ENCODE data around the gene GULP1. TPM values are rescaled to one million over a fixed set of nuclear protein-coding genes. Genes with fewer than 3 reads are reported as not detected.

GULP1 gene
- total and polyA plus RNA-seq, 2 of the 13 experiments (the other 11 are each of a cell fraction or from before 2014, with no cell fraction given), result 0.15 TPM; not detected in 1

GRCh38 chr2:188456114-188456909 lies 164.6 kb downstream of the GULP1 start:
- no peaks in the 10 kb centered on the region for H3K9me3 ChIP-seq (ENCODE audit: low read length)
- no peak overlapping the region for H3K27ac ChIP-seq (ENCODE audit: extremely low read length, insufficient read depth, low read length)
- in situ Hi-C loops (cut with HindIII; ENCODE audit: extremely low pct_ligation_motif_present, low pct_unique_long_range_greater_than_20kb), result no loop called here
- H3K4me3 ChIP-seq (replicated peaks in 1 of 3; ENCODE audit: insufficient read depth in 1 of 3, low read depth in 2 of 3, low read length in 3 of 3), result no peak overlapping the region
- intact Hi-C loops (cut with micrococcal nuclease; ENCODE audit: unreplicated experiment), result loop anchor here (10.0 kb wide), 1 partner anchor 1592 kb away; no protein-coding TSS in a partner anchor
- no peak overlapping the region for H3K4me2 ChIP-seq (ENCODE audit: low read depth, low read length)
- H3K9ac ChIP-seq (ENCODE audit: insufficient read depth, low read depth, low read length), result no peak overlapping the region
- TF ChIP-seq STAG1 (CRISPR knock-in tag; IDR thresholded peaks at IDR 0.05) (peak; percentile 27; the same call in 1 of the 2 replicates), CTCF (CRISPR knock-in tag; IDR thresholded peaks at IDR 0.05) (peak; percentile 38), ZBTB14 (CRISPR knock-in tag; IDR thresholded peaks at IDR 0.05) (no peak)
- H3K79me2 ChIP-seq (ENCODE audit: insufficient read depth, low read length), result no peaks in the 10 kb centered on the region
- ChIA-PET POLR2A (no interaction called here), CTCF (ENCODE audit: low intra/inter-chr PET ratio, low total read pairs) (no interaction called here)
- no peaks in the 10 kb centered on the region for H3K4me1 ChIP-seq (ENCODE audit: insufficient read depth, low read length)
- H3K36me3 ChIP-seq (replicated peaks in 1 of 2; ENCODE audit: control insufficient read depth in 1 of 2, insufficient read depth in 2 of 2, low read length in 2 of 2), result no peaks in the 10 kb centered on the region
- FAIRE-seq (no peak), DNase-seq (ENCODE audit: low spot score) (no peak), ATAC-seq (peak; percentile 74)
- 37% methylated on average over 10 of the region's 12 CpGs for WGBS (ENCODE audit: low lambda C conversion rate)
- H3K27me3 ChIP-seq (ENCODE audit: control insufficient read depth in 1 of 2, insufficient read depth in 2 of 2, low read length in 2 of 2), result no peaks in the 10 kb centered on the region
- BruUV-seq (replicated peaks), result no TSS peak
- H4K20me1 ChIP-seq (ENCODE audit: insufficient read depth, low read length), result no peaks in the 10 kb centered on the region
- H2AFZ ChIP-seq (ENCODE audit: low read length), result no peak overlapping the region

- TF ChIP-seq ZNF501 (CRISPR knock-in tag; IDR thresholded peaks at IDR 0.05) (no peak), ZFP90 (CRISPR knock-in tag; IDR thresholded peaks at IDR 0.05; ENCODE audit: borderline replicate concordance) (no peak), GABPA (IDR thresholded peaks at IDR 0.05; ENCODE audit: low read depth, low read length) (no peak), GABPA (CRISPR knock-in tag; IDR thresholded peaks at IDR 0.05; ENCODE audit: low read depth) (no peak), PHB2 (IDR thresholded peaks at IDR 0.05; ENCODE audit: partially characterized antibody) (no peak), MTA1 (CRISPR knock-in tag; IDR thresholded peaks at IDR 0.05; ENCODE audit: borderline replicate concordance) (no peak), TEF (CRISPR knock-in tag; IDR thresholded peaks at IDR 0.05) (no peak), KAT7 (CRISPR knock-in tag; IDR thresholded peaks at IDR 0.05; ENCODE audit: borderline replicate concordance) (no peak), GLMP (CRISPR knock-in tag; IDR thresholded peaks at IDR 0.05; ENCODE audit: borderline replicate concordance) (no peak), NCOR1 (IDR thresholded peaks at IDR 0.05; ENCODE audit: borderline replicate concordance, low read length) (no peak)
- Histone ChIP-seq H3K9me3 (ENCODE audit: low read length) (no peaks in the 10 kb centered on the region), H3K27me3 (ENCODE audit: control insufficient read depth in 1 of 2, insufficient read depth in 2 of 2, low read length in 2 of 2) (no peaks in the 10 kb centered on the region), H3K4me1 (ENCODE audit: insufficient read depth, low read length) (no peaks in the 10 kb centered on the region), H3K4me3 (replicated peaks in 1 of 3; ENCODE audit: insufficient read depth in 1 of 3, low read depth in 2 of 3, low read length in 3 of 3) (no peak overlapping the region), H3K27ac (ENCODE audit: extremely low read length, insufficient read depth, low read length) (no peak overlapping the region), H2AFZ (ENCODE audit: low read length) (no peak overlapping the region), H3K79me2 (ENCODE audit: insufficient read depth, low read length) (no peaks in the 10 kb centered on the region), H3K4me2 (ENCODE audit: low read depth, low read length) (no peak overlapping the region), H4K20me1 (ENCODE audit: insufficient read depth, low read length) (no peaks in the 10 kb centered on the region), H3K9ac (ENCODE audit: insufficient read depth, low read depth, low read length) (no peak overlapping the region), H3K36me3 (replicated peaks in 1 of 2; ENCODE audit: control insufficient read depth in 1 of 2, insufficient read depth in 2 of 2, low read length in 2 of 2) (no peaks in the 10 kb centered on the region)
- intact Hi-C loops (cut with micrococcal nuclease; ENCODE audit: unreplicated experiment) (loop anchor here (10.0 kb wide), 1 partner anchor 1594 kb away; no protein-coding TSS in a partner anchor), in situ Hi-C loops (cut with HindIII; ENCODE audit: extremely low pct_ligation_motif_present, low pct_unique_long_range_greater_than_20kb) (no loop called here)
- CTCF ChIA-PET (ENCODE audit: low intra/inter-chr PET ratio, low total read pairs), result no interaction called here
- 1% methylated on average over 2 of the region's 2 CpGs for WGBS (ENCODE audit: low lambda C conversion rate)
- POLR2A ChIA-PET, result no interaction called here
- FAIRE-seq, result no peak
- DNase-seq (ENCODE audit: low spot score), result no peak
- no peak for ATAC-seq
- no TSS peak for BruUV-seq (replicated peaks)
Measured at GRCh38 chr2:188459061-188459460, 167.4 kb downstream of the GULP1 start.

Data from HepG2 (cell line).